A375 (cell line): ENCODE data around the gene DOCK7. TPM values are rescaled to one million over a fixed set of nuclear protein-coding genes. Genes with fewer than 3 reads are reported as not detected.

Experiments used
- small RNA-seq: library from RNA; depleted of rRNA; stranded (forward); fragments of <200 nt; gene quantifications from one replicate; pipeline ENCODE3, GENCODE V24; 2014
- total RNA-seq: library from RNA; depleted of rRNA; stranded (reverse); fragments of >200 nt; shearing (Covaris generic); gene quantifications from 2 replicates; pipeline ENCODE4 v1.2.3, GENCODE V29; 2014; rRNA removed

DOCK7 gene
- total RNA-seq, result 52.4 and 68.0 TPM in 2 replicates

GRCh38 chr1:62687903-62688686 lies at the start of gene DOCK7:
DOCK7 (minus strand) TSS chr1:62688386; CDS start chr1:62688264, 122 bp downstream.

GRCh38 chr1:62597281-62597680 lies 90.9 kb downstream of the DOCK7 start, which contains the start of gene ANGPTL3:
ANGPTL3 (plus strand) TSS chr1:62597520; CDS start chr1:62597567, 47 bp downstream.

GRCh38 chr1:62436466-62437272 lies 251.5 kb downstream of the DOCK7 start, which contains the start of gene USP1:
USP1 (plus strand) TSS chr1:62437049; CDS start chr1:62439868, 2,819 bp downstream.

Small RNA genes lying within 50 kb of the gene (small RNA-seq; reads per million reads assigned to genes)
- not detected for gene AL451044.1

Other genes with a start within 250 kb of the DOCK7 start
- gene ANGPTL3, start 90.9 kb downstream of the DOCK7 start, total RNA-seq, result not detected in 2 replicates
- 5.4 and 11.1 TPM in 2 replicates for gene ATG4C, start 95.7 kb upstream of the DOCK7 start, total RNA-seq